WTC11 (cell line): ENCODE data around the gene SPINT2. TPM values are rescaled to one million over a fixed set of nuclear protein-coding genes. Genes with fewer than 3 reads are reported as not detected.

Experiments used
- CBFB ChIP-seq: sonication (generic); formaldehyde crosslinking; IDR thresholded peaks from 2 replicates; pipeline ENCODE4 v1.8.1; 2022; ENCODE audit warnings: mild to moderate bottlenecking, low read depth, missing genetic modification reagents
- FOXJ3 ChIP-seq: sonication (generic); formaldehyde crosslinking; IDR thresholded peaks from 2 replicates; pipeline ENCODE4 v1.9.0; 2021; ENCODE audit warnings: missing genetic modification reagents, mild to moderate bottlenecking, borderline replicate concordance
- FOXP1 ChIP-seq: sonication (generic); formaldehyde crosslinking; IDR thresholded peaks from 2 replicates; pipeline ENCODE4 v1.8.0; 2022; ENCODE audit warnings: missing genetic modification reagents, mild to moderate bottlenecking, moderate library complexity, borderline replicate concordance
- GRHL2 ChIP-seq: fragments of 250-450 bp; sonication (Bioruptor Pico); IDR thresholded peaks from 2 replicates; pipeline ENCODE4 v1.8.0; 2022; ENCODE audit warnings: mild to moderate bottlenecking, moderate library complexity; ENCODE audit not compliant: insufficient replicate concordance, severe bottlenecking
- HMGA2 ChIP-seq: fragments of 250-450 bp; sonication (Bioruptor Pico); IDR thresholded peaks from 2 replicates; pipeline ENCODE4 v1.4.0; 2021; ENCODE audit warnings: mild to moderate bottlenecking, moderate library complexity
- NR3C1 ChIP-seq: sonication (generic); formaldehyde crosslinking; conservative IDR thresholded peaks from 2 replicates; pipeline ENCODE4 v1.8.1; 2023; ENCODE audit warnings: low read depth, mild to moderate bottlenecking, missing genetic modification reagents
- TP53 ChIP-seq: sonication (generic); formaldehyde crosslinking; IDR thresholded peaks from 2 replicates; pipeline ENCODE4 v1.8.1; 2023; ENCODE audit warnings: mild to moderate bottlenecking, missing genetic modification reagents
- ZBTB21 ChIP-seq: sonication (generic); formaldehyde crosslinking; IDR thresholded peaks from 2 replicates; pipeline ENCODE4 v1.8.1; 2023; ENCODE audit warnings: mild to moderate bottlenecking, missing genetic modification reagents, borderline replicate concordance
- ZNF138 ChIP-seq: sonication (generic); formaldehyde crosslinking; conservative IDR thresholded peaks from 2 replicates; pipeline ENCODE4 v1.8.1; 2022; ENCODE audit warnings: mild to moderate bottlenecking, moderate library complexity, missing genetic modification reagents
- ZNF219 ChIP-seq: sonication (generic); formaldehyde crosslinking; IDR thresholded peaks from 2 replicates; pipeline ENCODE4 v1.8.0; 2023; ENCODE audit warnings: missing genetic modification reagents, mild to moderate bottlenecking, borderline replicate concordance
- total RNA-seq: library from RNA; stranded (reverse); gene quantifications from 3 replicates; pipeline ENCODE4 v1.2.3, GENCODE V29; 2021
- TF ChIP-seq, protein P1 (sequence below): sonication (generic); formaldehyde crosslinking; IDR thresholded peaks from 2 replicates; pipeline ENCODE4 v1.8.1; 2023; ENCODE audit warnings: mild to moderate bottlenecking, missing genetic modification reagents, borderline replicate concordance
- TF ChIP-seq, protein P2 (sequence below): sonication (generic); formaldehyde crosslinking; IDR thresholded peaks from 2 replicates; pipeline ENCODE4 v1.8.0; 2022; ENCODE audit warnings: mild to moderate bottlenecking, missing genetic modification reagents
- TF ChIP-seq, protein P3 (sequence below): sonication (generic); formaldehyde crosslinking; IDR thresholded peaks from 2 replicates; pipeline ENCODE4 v1.8.0; 2023; ENCODE audit warnings: mild to moderate bottlenecking, missing genetic modification reagents
- TF ChIP-seq, protein P4 (sequence below): sonication (generic); formaldehyde crosslinking; IDR thresholded peaks from 2 replicates; pipeline ENCODE4 v1.8.0; 2022; ENCODE audit warnings: mild to moderate bottlenecking, missing genetic modification reagents
- TF ChIP-seq, protein P5 (sequence below): fragments of 250-450 bp; sonication (Bioruptor Pico); IDR thresholded peaks from 2 replicates; pipeline ENCODE4 v1.9.0; 2021; ENCODE audit warnings: moderate library complexity, mild to moderate bottlenecking, inconsistent platforms, borderline replicate concordance
- TF ChIP-seq, protein P6 (sequence below): sonication (generic); formaldehyde crosslinking; IDR thresholded peaks from 2 replicates; pipeline ENCODE4 v1.8.1; 2023; ENCODE audit warnings: mild to moderate bottlenecking, missing genetic modification reagents
- TF ChIP-seq, protein P7 (sequence below): fragments of 250-450 bp; sonication (Bioruptor Pico); IDR thresholded peaks from 2 replicates; pipeline ENCODE4 v1.9.0; 2021; ENCODE audit warnings: mild to moderate bottlenecking
- TF ChIP-seq, protein P8 (sequence below): fragments of 250-450 bp; sonication (Bioruptor Pico); IDR thresholded peaks from 2 replicates; pipeline ENCODE4 v1.8.0; 2021; ENCODE audit warnings: mild to moderate bottlenecking
- TF ChIP-seq, protein P9 (sequence below): sonication (generic); formaldehyde crosslinking; IDR thresholded peaks from 2 replicates; pipeline ENCODE4 v1.8.1; 2023; ENCODE audit warnings: mild to moderate bottlenecking, missing genetic modification reagents, moderate library complexity
- TF ChIP-seq, protein P10 (sequence below): sonication (generic); formaldehyde crosslinking; IDR thresholded peaks from 2 replicates; pipeline ENCODE4 v1.8.1; 2023; ENCODE audit warnings: mild to moderate bottlenecking, missing genetic modification reagents, moderate library complexity
- TF ChIP-seq, protein P11 (sequence below): sonication (generic); formaldehyde crosslinking; conservative IDR thresholded peaks from 2 replicates; pipeline ENCODE4 v1.8.1; 2022; ENCODE audit warnings: mild to moderate bottlenecking, missing genetic modification reagents

The SPINT2 gene
- total RNA-seq, 1 experiment from 2014 or later: 335 TPM

DNA sequence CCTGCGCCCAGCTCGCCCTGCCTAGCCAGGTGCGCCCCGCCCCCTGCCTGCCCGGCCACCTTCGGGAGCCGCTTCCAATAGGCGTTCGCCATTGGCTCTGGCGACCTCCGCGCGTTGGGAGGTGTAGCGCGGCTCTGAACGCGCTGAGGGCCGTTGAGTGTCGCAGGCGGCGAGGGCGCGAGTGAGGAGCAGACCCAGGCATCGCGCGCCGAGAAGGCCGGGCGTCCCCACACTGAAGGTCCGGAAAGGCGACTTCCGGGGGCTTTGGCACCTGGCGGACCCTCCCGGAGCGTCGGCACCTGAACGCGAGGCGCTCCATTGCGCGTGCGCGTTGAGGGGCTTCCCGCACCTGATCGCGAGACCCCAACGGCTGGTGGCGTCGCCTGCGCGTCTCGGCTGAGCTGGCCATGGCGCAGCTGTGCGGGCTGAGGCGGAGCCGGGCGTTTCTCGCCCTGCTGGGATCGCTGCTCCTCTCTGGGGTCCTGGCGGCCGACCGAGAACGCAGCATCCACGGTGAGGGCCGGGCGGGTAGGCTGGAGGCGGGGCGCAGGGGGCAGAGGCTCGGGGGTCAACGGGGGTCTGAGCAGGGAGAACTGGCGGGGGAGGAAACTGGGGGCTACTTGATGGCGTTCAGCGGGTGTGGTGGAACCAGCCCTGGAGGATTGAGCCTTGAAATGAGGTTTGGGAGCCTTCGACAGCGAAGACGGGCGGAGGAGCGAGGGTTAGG is at the start of gene SPINT2 (continued):
- TF ChIP-seq, protein P1, sequence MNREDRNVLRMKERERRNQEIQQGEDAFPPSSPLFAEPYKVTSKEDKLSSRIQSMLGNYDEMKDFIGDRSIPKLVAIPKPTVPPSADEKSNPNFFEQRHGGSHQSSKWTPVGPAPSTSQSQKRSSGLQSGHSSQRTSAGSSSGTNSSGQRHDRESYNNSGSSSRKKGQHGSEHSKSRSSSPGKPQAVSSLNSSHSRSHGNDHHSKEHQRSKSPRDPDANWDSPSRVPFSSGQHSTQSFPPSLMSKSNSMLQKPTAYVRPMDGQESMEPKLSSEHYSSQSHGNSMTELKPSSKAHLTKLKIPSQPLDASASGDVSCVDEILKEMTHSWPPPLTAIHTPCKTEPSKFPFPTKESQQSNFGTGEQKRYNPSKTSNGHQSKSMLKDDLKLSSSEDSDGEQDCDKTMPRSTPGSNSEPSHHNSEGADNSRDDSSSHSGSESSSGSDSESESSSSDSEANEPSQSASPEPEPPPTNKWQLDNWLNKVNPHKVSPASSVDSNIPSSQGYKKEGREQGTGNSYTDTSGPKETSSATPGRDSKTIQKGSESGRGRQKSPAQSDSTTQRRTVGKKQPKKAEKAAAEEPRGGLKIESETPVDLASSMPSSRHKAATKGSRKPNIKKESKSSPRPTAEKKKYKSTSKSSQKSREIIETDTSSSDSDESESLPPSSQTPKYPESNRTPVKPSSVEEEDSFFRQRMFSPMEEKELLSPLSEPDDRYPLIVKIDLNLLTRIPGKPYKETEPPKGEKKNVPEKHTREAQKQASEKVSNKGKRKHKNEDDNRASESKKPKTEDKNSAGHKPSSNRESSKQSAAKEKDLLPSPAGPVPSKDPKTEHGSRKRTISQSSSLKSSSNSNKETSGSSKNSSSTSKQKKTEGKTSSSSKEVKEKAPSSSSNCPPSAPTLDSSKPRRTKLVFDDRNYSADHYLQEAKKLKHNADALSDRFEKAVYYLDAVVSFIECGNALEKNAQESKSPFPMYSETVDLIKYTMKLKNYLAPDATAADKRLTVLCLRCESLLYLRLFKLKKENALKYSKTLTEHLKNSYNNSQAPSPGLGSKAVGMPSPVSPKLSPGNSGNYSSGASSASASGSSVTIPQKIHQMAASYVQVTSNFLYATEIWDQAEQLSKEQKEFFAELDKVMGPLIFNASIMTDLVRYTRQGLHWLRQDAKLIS (CRISPR knock-in tag): no peak; the same call in 1 of the 2 replicates
- TF ChIP-seq, protein P2, sequence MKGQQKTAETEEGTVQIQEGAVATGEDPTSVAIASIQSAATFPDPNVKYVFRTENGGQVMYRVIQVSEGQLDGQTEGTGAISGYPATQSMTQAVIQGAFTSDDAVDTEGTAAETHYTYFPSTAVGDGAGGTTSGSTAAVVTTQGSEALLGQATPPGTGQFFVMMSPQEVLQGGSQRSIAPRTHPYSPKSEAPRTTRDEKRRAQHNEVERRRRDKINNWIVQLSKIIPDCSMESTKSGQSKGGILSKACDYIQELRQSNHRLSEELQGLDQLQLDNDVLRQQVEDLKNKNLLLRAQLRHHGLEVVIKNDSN (CRISPR knock-in tag): peak; percentile 63; the same call in 1 of the 2 replicates
- TF ChIP-seq TP53 (CRISPR knock-in tag) (peak; percentile 96), HMGA2 (CRISPR knock-in tag) (no peak), GRHL2 (CRISPR knock-in tag) (no peak), FOXJ3 (CRISPR knock-in tag) (no peak), ZNF138 (peak; percentile 88), NR3C1 (peak; percentile 83; the same call in 1 of the 2 replicates), FOXP1 (CRISPR knock-in tag) (peak; percentile 95), CBFB (peak; percentile 72), ZNF219 (no peak), ZBTB21 (CRISPR knock-in tag) (0 out of 2 replicates have a peak, but pooled peaks have one; percentile 45)
- TF ChIP-seq, protein P3, sequence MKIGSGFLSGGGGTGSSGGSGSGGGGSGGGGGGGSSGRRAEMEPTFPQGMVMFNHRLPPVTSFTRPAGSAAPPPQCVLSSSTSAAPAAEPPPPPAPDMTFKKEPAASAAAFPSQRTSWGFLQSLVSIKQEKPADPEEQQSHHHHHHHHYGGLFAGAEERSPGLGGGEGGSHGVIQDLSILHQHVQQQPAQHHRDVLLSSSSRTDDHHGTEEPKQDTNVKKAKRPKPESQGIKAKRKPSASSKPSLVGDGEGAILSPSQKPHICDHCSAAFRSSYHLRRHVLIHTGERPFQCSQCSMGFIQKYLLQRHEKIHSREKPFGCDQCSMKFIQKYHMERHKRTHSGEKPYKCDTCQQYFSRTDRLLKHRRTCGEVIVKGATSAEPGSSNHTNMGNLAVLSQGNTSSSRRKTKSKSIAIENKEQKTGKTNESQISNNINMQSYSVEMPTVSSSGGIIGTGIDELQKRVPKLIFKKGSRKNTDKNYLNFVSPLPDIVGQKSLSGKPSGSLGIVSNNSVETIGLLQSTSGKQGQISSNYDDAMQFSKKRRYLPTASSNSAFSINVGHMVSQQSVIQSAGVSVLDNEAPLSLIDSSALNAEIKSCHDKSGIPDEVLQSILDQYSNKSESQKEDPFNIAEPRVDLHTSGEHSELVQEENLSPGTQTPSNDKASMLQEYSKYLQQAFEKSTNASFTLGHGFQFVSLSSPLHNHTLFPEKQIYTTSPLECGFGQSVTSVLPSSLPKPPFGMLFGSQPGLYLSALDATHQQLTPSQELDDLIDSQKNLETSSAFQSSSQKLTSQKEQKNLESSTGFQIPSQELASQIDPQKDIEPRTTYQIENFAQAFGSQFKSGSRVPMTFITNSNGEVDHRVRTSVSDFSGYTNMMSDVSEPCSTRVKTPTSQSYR (CRISPR knock-in tag): peak; percentile 14; the same call in 1 of the 2 replicates
- TF ChIP-seq, protein P4, sequence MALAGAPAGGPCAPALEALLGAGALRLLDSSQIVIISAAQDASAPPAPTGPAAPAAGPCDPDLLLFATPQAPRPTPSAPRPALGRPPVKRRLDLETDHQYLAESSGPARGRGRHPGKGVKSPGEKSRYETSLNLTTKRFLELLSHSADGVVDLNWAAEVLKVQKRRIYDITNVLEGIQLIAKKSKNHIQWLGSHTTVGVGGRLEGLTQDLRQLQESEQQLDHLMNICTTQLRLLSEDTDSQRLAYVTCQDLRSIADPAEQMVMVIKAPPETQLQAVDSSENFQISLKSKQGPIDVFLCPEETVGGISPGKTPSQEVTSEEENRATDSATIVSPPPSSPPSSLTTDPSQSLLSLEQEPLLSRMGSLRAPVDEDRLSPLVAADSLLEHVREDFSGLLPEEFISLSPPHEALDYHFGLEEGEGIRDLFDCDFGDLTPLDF (CRISPR knock-in tag): peak; percentile 71; the same call in 1 of the 2 replicates
- TF ChIP-seq, protein P5, sequence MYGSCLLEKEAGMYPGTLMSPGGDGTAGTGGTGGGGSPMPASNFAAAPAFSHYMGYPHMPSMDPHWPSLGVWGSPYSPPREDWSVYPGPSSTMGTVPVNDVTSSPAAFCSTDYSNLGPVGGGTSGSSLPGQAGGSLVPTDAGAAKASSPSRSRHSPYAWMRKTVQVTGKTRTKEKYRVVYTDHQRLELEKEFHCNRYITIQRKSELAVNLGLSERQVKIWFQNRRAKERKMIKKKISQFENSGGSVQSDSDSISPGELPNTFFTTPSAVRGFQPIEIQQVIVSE (CRISPR knock-in tag): no peak
- TF ChIP-seq, protein P6, sequence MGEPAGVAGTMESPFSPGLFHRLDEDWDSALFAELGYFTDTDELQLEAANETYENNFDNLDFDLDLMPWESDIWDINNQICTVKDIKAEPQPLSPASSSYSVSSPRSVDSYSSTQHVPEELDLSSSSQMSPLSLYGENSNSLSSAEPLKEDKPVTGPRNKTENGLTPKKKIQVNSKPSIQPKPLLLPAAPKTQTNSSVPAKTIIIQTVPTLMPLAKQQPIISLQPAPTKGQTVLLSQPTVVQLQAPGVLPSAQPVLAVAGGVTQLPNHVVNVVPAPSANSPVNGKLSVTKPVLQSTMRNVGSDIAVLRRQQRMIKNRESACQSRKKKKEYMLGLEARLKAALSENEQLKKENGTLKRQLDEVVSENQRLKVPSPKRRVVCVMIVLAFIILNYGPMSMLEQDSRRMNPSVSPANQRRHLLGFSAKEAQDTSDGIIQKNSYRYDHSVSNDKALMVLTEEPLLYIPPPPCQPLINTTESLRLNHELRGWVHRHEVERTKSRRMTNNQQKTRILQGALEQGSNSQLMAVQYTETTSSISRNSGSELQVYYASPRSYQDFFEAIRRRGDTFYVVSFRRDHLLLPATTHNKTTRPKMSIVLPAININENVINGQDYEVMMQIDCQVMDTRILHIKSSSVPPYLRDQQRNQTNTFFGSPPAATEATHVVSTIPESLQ (CRISPR knock-in tag): no peak
- TF ChIP-seq, protein P7, sequence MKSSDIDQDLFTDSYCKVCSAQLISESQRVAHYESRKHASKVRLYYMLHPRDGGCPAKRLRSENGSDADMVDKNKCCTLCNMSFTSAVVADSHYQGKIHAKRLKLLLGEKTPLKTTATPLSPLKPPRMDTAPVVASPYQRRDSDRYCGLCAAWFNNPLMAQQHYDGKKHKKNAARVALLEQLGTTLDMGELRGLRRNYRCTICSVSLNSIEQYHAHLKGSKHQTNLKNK (CRISPR knock-in tag): 0 out of 2 replicates have a peak, but pooled peaks have one; percentile 40
- TF ChIP-seq, protein P8, sequence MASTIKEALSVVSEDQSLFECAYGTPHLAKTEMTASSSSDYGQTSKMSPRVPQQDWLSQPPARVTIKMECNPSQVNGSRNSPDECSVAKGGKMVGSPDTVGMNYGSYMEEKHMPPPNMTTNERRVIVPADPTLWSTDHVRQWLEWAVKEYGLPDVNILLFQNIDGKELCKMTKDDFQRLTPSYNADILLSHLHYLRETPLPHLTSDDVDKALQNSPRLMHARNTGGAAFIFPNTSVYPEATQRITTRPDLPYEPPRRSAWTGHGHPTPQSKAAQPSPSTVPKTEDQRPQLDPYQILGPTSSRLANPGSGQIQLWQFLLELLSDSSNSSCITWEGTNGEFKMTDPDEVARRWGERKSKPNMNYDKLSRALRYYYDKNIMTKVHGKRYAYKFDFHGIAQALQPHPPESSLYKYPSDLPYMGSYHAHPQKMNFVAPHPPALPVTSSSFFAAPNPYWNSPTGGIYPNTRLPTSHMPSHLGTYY (CRISPR knock-in tag): no peak
- TF ChIP-seq, protein P9, sequence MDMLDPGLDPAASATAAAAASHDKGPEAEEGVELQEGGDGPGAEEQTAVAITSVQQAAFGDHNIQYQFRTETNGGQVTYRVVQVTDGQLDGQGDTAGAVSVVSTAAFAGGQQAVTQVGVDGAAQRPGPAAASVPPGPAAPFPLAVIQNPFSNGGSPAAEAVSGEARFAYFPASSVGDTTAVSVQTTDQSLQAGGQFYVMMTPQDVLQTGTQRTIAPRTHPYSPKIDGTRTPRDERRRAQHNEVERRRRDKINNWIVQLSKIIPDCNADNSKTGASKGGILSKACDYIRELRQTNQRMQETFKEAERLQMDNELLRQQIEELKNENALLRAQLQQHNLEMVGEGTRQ (CRISPR knock-in tag): 0 out of 2 replicates have a peak, but pooled peaks have one; percentile 60
- TF ChIP-seq, protein P10, sequence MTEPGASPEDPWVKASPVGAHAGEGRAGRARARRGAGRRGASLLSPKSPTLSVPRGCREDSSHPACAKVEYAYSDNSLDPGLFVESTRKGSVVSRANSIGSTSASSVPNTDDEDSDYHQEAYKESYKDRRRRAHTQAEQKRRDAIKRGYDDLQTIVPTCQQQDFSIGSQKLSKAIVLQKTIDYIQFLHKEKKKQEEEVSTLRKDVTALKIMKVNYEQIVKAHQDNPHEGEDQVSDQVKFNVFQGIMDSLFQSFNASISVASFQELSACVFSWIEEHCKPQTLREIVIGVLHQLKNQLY (CRISPR knock-in tag): no peak
- TF ChIP-seq, protein P11, sequence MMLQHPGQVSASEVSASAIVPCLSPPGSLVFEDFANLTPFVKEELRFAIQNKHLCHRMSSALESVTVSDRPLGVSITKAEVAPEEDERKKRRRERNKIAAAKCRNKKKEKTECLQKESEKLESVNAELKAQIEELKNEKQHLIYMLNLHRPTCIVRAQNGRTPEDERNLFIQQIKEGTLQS (CRISPR knock-in tag): no peak
